Karpas-422 (cell line): Measurements from ENCODE around the gene EGFL7. TPM values are rescaled to one million over a fixed set of nuclear protein-coding genes. Genes with fewer than 3 reads are reported as not detected.

Experiments
- DNase-seq: peaks from one replicate; pipeline ENCODE4 v3.0.0-alpha.2; 2015
- H2AFZ ChIP-seq: fragments of 200-600 bp; sonication (generic); 2 replicates; pipeline ENCODE4 v1.6.1; 2014; ENCODE audit warnings: antibody characterized with exemption, low read length, mixed read lengths
- H3K27ac ChIP-seq: fragments of 200-600 bp; sonication (generic); 2 replicates; pipeline ENCODE4 v1.5.1; 2014; ENCODE audit warnings: mild to moderate bottlenecking, low read length, moderate library complexity
- H3K27me3 ChIP-seq: fragments of 200-600 bp; sonication (generic); 2 replicates; pipeline ENCODE4 v1.6.1; 2014; ENCODE audit warnings: low read length, mixed read lengths
- H3K36me3 ChIP-seq: fragments of 200-600 bp; sonication (generic); 2 replicates; pipeline ENCODE4 v1.6.1; 2014; ENCODE audit warnings: low read length, mixed read lengths; ENCODE audit not compliant: insufficient read depth
- H3K4me1 ChIP-seq: fragments of 200-600 bp; sonication (generic); 2 replicates; pipeline ENCODE4 v1.6.1; 2014; ENCODE audit warnings: mild to moderate bottlenecking, low read length, mixed read lengths
- H3K4me2 ChIP-seq: fragments of 200-600 bp; sonication (generic); 2 replicates; pipeline ENCODE4 v1.6.1; 2014; ENCODE audit warnings: low read length, low read depth, mild to moderate bottlenecking; ENCODE audit not compliant: poor library complexity, severe bottlenecking
- H3K4me3 ChIP-seq: fragments of 200-600 bp; sonication (generic); 2 replicates; pipeline ENCODE4 v1.5.1; 2014; ENCODE audit warnings: mild to moderate bottlenecking, antibody characterized with exemption, low read length, mixed read lengths
- H3K79me2 ChIP-seq: fragments of 200-600 bp; sonication (generic); 2 replicates; pipeline ENCODE4 v1.6.1; 2014; ENCODE audit warnings: mild to moderate bottlenecking, low read length, mixed read lengths
- H3K9ac ChIP-seq: fragments of 200-600 bp; sonication (generic); 2 replicates; pipeline ENCODE4 v1.6.0; 2014; ENCODE audit warnings: low read length
- H3K9me2 ChIP-seq: fragments of 200-600 bp; sonication (generic), shearing (Covaris generic); replicated peaks from 2 replicates; pipeline ENCODE4 v1.6.0; 2014; ENCODE audit warnings: mild to moderate bottlenecking, low read length, moderate library complexity; ENCODE audit not compliant: insufficient read depth
- H3K9me3 ChIP-seq: fragments of 300-700, 200-600 bp; sonication (generic); 2 replicates; pipeline ENCODE4 v1.6.1; 2014; ENCODE audit warnings: low read length, mixed read lengths
- H4K20me1 ChIP-seq: fragments of 200-600 bp; sonication (generic); 2 replicates; pipeline ENCODE4 v1.6.1; 2014; ENCODE audit warnings: mild to moderate bottlenecking, antibody characterized with exemption, low read length, low read depth; ENCODE audit not compliant: insufficient read depth
- total RNA-seq: library from RNA; depleted of rRNA; stranded (reverse); fragments of >200 nt; shearing (Covaris generic); gene quantifications from 2 replicates; pipeline ENCODE4 v1.2.3, GENCODE V29; 2014; ENCODE audit warnings: low replicate concordance

Gene EGFL7
- total RNA-seq, 1 experiment from 2014 or later: not detected

DNA sequence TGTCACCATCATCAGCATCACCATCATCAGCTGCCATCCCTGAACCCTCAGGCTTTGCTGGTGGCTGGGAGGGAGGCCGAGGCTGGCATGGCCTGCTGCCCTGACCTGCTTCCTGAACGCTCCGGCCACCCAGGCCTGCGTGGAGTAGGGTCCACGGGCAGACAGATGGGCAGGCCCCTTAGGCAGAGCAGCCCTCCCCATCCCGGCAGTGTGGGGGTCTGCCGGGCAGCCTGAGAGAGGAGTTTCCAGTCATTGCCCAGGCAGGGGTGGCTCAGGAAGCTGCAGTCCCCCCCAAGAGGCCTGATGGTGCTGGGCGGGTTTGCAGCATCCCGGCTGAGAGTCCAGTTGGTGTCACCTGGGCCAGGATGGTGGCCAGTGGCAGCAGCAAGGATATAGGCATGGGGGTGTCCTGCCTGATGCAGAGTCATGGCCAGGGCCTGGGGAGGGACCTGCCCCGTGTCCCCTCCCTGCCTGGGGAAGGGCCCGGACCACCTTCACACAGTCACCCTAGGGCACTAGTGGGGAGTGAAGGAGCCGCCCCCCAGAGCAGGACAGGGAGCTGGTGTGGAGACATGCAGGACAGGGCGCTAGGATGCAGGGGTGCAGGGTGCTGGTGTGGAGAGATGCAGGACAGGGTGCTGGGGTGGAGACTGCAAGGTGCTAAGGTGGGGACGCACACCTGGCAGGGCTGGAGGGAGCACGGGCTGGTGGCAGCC, 7.7 kb upstream of the EGFL7 start:
- Histone ChIP-seq H3K9me2 (no peaks in the 10 kb centered on the region), H3K79me2 (no peaks in the 10 kb centered on the region), H3K27me3 (no peaks in the 10 kb centered on the region), H2AFZ (no peak overlapping the region), H4K20me1 (0 out of 2 replicates have a peak, but pooled peaks cover 3% of the 10 kb centered on the region), H3K4me1 (no peaks in the 10 kb centered on the region; the same call in 1 of the 2 replicates), H3K27ac (no peak overlapping the region), H3K9me3 (no peaks in the 10 kb centered on the region), H3K9ac (no peak overlapping the region), H3K4me2 (no peak overlapping the region), H3K4me3 (no peak overlapping the region), H3K36me3 (no peaks in the 10 kb centered on the region)
- DNase-seq: no peak

DNA sequence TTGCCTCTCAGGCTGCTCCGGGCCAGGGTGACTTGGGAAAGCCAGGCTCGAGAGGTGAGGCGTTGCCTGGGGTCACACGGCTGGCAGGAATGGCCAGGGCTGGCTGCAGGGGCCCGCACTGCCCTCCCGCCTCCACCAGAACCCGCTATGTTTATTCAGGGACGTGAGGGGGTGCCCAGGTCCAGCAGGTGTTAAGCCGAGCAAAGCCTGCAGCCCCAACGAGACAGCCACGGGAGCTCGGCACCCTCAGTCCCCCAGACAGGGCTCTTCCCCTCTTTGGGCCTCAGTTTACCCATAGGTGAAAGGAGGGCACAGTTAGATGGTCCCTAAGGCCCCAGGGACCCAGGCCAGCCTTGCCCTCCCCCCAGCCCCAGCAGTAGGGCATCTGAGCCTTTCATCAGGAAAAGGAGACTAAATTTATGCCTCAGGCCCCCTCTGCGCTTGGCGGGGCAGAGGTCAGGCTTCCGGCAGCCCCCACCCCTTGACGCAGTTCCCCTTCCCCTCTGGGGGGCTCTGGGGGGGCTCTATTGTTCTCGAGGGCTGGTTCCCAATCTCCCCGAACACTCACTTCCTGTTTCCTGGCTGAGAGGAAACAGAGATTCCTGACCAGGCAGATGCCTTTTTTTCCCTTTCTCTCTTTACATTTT, 7.1 kb upstream of the EGFL7 start:
- H3K4me1 ChIP-seq: no peaks in the 10 kb centered on the region; the same call in 1 of the 2 replicates
- H4K20me1 ChIP-seq: 0 out of 2 replicates have a peak, but pooled peaks cover 3% of the 10 kb centered on the region
- no peak for DNase-seq
- no peak overlapping the region for H3K9ac ChIP-seq
- H3K4me3 ChIP-seq: no peak overlapping the region
- H3K36me3 ChIP-seq: no peaks in the 10 kb centered on the region
- H3K9me2 ChIP-seq: no peaks in the 10 kb centered on the region
- no peak overlapping the region for H2AFZ ChIP-seq
- H3K79me2 ChIP-seq: no peaks in the 10 kb centered on the region
- no peak overlapping the region for H3K27ac ChIP-seq
- H3K4me2 ChIP-seq: no peak overlapping the region
- no peaks in the 10 kb centered on the region for H3K9me3 ChIP-seq
- no peaks in the 10 kb centered on the region for H3K27me3 ChIP-seq

DNA sequence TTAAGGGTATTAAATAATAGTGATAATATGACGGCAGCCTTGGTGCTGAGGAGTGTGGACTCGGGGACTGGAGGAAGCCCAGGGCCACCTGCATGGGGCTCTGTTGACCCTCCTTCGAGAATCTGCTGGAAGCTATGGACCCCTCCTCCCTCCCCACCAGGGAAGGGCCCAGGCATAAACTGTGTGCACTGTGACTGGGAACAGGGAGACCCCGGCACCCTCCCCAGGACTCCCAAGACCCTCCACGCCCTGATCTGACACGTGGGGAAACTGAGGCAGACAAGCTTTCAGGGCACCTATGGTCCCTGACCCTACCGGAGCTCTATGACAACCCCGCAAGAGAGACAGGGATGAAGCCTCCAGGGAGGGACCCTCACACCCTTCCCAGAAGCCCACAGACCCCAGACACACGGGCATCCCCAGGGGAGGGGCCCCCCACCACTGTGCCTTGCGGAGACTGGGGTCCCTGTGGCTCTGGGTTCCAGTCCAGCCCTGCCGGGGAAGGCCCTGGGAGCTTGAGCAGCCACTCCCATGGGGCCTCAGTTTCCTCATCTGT, 6.5 kb upstream of the EGFL7 start:
- no peaks in the 10 kb centered on the region for H3K27me3 ChIP-seq
- H2AFZ ChIP-seq: no peak overlapping the region

DNA sequence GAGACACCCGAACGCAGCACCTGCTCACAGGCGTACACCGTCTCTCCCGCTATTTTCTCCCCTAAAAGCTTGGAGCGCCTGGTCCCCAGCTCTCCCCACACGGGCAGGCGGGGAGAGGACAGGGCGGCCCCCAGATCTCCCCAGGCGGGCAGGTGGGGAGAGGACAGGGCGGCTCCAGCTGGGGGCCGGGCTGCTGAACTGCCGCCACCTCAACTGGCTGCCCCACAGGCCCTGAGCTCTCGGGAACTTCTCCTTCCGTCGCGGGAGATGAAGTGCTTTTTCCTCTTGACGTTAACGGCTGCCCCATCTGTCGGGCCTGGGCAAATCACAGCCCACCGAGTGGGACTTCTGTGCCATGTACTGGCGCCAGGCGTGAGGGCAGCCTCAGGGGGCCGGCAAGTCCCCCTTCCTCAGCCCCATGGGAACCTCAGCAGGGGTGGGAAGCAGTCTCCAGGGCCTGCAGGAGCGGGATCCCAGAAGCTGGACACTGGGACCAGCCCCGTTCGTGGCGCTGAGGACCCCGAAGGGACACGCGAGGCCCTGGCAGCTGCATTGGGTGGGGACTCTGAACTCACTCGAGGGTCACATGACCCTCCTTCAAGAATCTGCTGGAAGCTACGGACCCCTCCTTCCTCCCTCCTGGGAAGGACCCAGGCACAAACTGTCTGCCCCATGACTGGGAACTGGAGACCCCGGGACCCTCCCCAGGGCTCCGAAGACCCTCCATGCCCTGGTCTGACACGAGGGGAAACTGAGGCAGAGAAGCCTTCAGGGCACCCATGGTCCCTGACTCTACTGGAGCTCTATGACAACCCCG, 5.7 kb upstream of the EGFL7 start:
- Histone ChIP-seq H3K9ac (no peak overlapping the region), H4K20me1 (0 out of 2 replicates have a peak, but pooled peaks cover 3% of the 10 kb centered on the region), H3K27me3 (no peaks in the 10 kb centered on the region), H3K4me1 (no peaks in the 10 kb centered on the region; the same call in 1 of the 2 replicates), H3K9me3 (no peaks in the 10 kb centered on the region), H2AFZ (no peak overlapping the region), H3K4me2 (no peak overlapping the region), H3K79me2 (no peaks in the 10 kb centered on the region), H3K9me2 (no peaks in the 10 kb centered on the region), H3K27ac (no peak overlapping the region), H3K36me3 (no peaks in the 10 kb centered on the region), H3K4me3 (no peak overlapping the region)
- no peak for DNase-seq

More for the DNA sequence above, 6.5 kb upstream of the EGFL7 start:
- Histone ChIP-seq H3K9ac (no peak overlapping the region), H3K4me1 (no peaks in the 10 kb centered on the region; the same call in 1 of the 2 replicates), H3K27ac (no peak overlapping the region), H3K4me3 (no peak overlapping the region), H3K79me2 (no peaks in the 10 kb centered on the region), H4K20me1 (0 out of 2 replicates have a peak, but pooled peaks cover 3% of the 10 kb centered on the region), H3K9me3 (no peaks in the 10 kb centered on the region), H3K36me3 (no peaks in the 10 kb centered on the region), H3K9me2 (no peaks in the 10 kb centered on the region), H3K4me2 (no peak overlapping the region)
- DNase-seq: no peak

DNA sequence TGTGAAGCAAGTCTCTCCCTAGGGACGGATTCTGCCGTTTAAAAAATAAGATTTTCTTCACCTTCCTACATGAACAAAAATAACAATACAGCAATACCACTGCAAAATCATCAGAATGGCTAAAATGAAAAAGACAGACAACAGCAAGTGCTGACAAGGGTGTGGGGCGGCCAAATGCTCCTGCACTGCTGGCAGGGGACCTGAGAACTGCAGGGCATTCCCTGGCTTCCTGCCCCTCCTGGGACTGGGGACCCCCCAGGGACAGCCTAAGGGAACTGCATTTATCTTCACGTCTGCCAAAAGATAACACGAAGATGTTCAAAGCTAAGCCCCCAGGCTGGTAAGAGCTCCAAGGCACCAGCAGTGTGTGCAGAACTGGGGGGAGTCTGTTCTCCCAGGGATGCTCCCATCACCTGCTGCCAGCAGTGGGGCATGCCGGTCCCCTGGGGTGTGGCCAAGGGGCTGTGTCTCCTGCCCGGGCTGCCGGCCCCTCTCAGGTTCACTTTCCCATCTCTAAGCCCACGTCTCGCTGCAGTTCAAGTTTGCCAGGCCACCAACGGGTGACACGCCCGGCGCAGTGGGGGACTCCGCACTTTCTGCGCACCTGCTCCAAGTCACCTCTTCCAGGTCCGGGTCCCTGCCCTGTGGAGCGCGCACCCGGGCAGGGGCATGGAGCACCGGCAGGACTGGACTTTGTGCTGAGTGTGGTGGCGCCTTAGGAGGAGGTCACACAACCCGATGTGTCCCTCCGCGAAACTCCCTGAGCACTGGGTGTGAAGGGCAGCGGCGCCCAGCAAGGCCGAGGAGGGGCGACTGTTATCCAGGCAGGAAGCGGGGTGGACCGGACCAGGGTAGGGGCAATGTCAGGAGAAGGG, 4.5 kb upstream of the EGFL7 start:
- Histone ChIP-seq H4K20me1 (0 out of 2 replicates have a peak, but pooled peaks cover 3% of the 10 kb centered on the region), H3K9me2 (no peaks in the 10 kb centered on the region), H3K27me3 (no peaks in the 10 kb centered on the region), H3K9me3 (no peaks in the 10 kb centered on the region), H3K4me2 (no peak overlapping the region), H2AFZ (no peak overlapping the region), H3K4me1 (no peaks in the 10 kb centered on the region; the same call in 1 of the 2 replicates), H3K79me2 (no peaks in the 10 kb centered on the region), H3K36me3 (no peaks in the 10 kb centered on the region), H3K27ac (no peak overlapping the region), H3K9ac (no peak overlapping the region), H3K4me3 (no peak overlapping the region)
- DNase-seq: no peak

DNA sequence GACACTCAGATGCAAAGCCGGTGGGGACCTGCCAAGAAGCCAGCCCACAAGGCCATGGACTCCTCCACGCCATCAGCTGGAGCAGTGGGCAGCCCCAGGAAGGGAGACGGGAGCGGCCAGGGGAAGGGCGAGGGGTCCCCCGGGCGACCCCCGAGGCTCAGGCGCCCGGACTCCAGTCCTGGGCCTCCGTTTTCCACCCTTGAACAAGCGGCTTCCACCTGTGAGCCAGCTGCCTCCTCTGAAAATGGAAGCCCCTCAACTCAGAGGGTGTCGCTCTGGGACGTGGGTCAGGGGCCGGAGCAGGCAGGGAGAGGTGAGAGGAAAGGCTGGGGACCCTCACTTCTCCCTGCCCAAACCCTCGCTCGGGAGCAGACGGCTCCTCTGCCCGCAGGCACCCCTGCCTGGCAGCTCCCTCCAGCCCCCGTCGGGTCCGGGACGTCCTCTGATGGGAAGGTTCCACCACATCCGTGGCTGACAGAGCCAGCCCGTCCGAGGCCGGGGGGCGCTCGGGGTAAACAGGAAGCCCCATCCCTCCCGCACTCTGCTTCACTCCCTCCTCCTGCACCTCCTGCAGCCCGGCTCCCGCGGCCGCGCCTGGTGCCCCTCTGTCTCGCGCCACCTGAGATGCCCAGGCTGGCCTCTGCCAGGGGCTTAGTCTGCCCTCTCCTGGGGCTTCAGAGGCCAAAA, 3.7 kb upstream of the EGFL7 start:
- Histone ChIP-seq H3K36me3 (no peaks in the 10 kb centered on the region), H3K79me2 (no peaks in the 10 kb centered on the region), H3K4me2 (no peak overlapping the region), H3K4me3 (no peak overlapping the region), H3K27me3 (no peaks in the 10 kb centered on the region), H3K9ac (no peak overlapping the region), H2AFZ (no peak overlapping the region), H3K9me2 (no peaks in the 10 kb centered on the region), H3K9me3 (no peaks in the 10 kb centered on the region), H3K4me1 (no peaks in the 10 kb centered on the region; the same call in 1 of the 2 replicates), H4K20me1 (0 out of 2 replicates have a peak, but pooled peaks cover 3% of the 10 kb centered on the region), H3K27ac (no peak overlapping the region)
- DNase-seq: no peak
